K562 (cell line): Measurements from ENCODE around the gene ZNF350. TPM values are rescaled to one million over a fixed set of nuclear protein-coding genes. Genes with fewer than 3 reads are reported as not detected.

Source experiments
- ATF4 ChIP-seq: fragments of 450-650 bp; formaldehyde crosslinking; IDR thresholded peaks from 2 replicates; pipeline ENCODE4 v1.4.0; 2022; ENCODE audit warnings: mild to moderate bottlenecking, moderate library complexity
- E2F6 ChIP-seq, 2 experiments: IDR thresholded peaks; 2 replicates each; pipeline ENCODE4 v1.6.1; 2011; ENCODE audit warnings: borderline replicate concordance in 1 of 2, control low read depth in 1 of 2, low read depth in 1 of 2, low read length in 1 of 2, mild to moderate bottlenecking in 1 of 2, mixed read lengths in 1 of 2, moderate library complexity in 1 of 2; ENCODE audit not compliant: insufficient read depth in 1 of 2, insufficient read length in 1 of 2, poor library complexity in 1 of 2, severe bottlenecking in 1 of 2; ENCODE audit errors: extremely low read depth in 1 of 2
- GABPA ChIP-seq: fragments of 200-800 bp; sonication (Bioruptor generic); conservative IDR thresholded peaks from 2 replicates; pipeline ENCODE4 v1.6.1; 2016; ENCODE audit warnings: low read depth, missing genetic modification characterization, missing compliant biosample characterization
- GMEB1 ChIP-seq: fragments of 250-450 bp; sonication (Bioruptor Pico); IDR thresholded peaks from 2 replicates; pipeline ENCODE4 v1.4.0; 2020; ENCODE audit warnings: mild to moderate bottlenecking
- MLX ChIP-seq, 2 experiments: fragments of 450-650 bp in 1 of 2; sonication (generic) in 1 of 2; formaldehyde crosslinking; conservative IDR thresholded peaks; 2 replicates each; pipeline versions ENCODE4 v1.4.0 to v1.8.1; 2020 to 2022; ENCODE audit warnings: mild to moderate bottlenecking in 1 of 2, missing genetic modification reagents in 1 of 2
- MYNN ChIP-seq, 2 experiments: sonication (generic); formaldehyde crosslinking in 1 of 2; IDR thresholded peaks; 2 replicates each; pipeline versions ENCODE4 v1.5.0 to v1.6.1; 2016 to 2020; ENCODE audit warnings: antibody characterized with exemption in 1 of 2, missing genetic modification reagents in 1 of 2
- NEUROD1 ChIP-seq: fragments of 150-350 bp; IDR thresholded peaks from 2 replicates; pipeline ENCODE4 v1.6.1; 2014; ENCODE audit warnings: borderline replicate concordance, low read length, low read depth; ENCODE audit not compliant: partially characterized antibody
- NFRKB ChIP-seq: fragments of 450-650 bp; IDR thresholded peaks from 2 replicates; pipeline ENCODE4 v1.6.1; 2016; ENCODE audit warnings: low read depth
- POLR2A ChIP-seq: fragments of 450-650 bp; conservative IDR thresholded peaks from 2 replicates; pipeline ENCODE4 v1.6.1; 2016
- RNF2 ChIP-seq: sonication (generic); IDR thresholded peaks from 2 replicates; pipeline ENCODE4 v1.6.1; 2016
- SFPQ ChIP-seq: fragments of 200-400 bp; formaldehyde crosslinking; IDR thresholded peaks from 2 replicates; pipeline ENCODE4 v1.6.1; 2017; ENCODE audit warnings: mild to moderate bottlenecking, low read depth, low read length, moderate library complexity
- SMAD4 ChIP-seq: fragments of 250-450 bp; sonication (Bioruptor Pico); conservative IDR thresholded peaks from 2 replicates; pipeline ENCODE4 v1.8.0; 2021; ENCODE audit warnings: inconsistent platforms, mild to moderate bottlenecking, moderate library complexity
- TCF15 ChIP-seq: fragments of 250-450 bp; sonication (Bioruptor Pico); IDR thresholded peaks from 2 replicates; pipeline ENCODE4 v1.8.0; 2022; ENCODE audit warnings: moderate library complexity, mild to moderate bottlenecking, inconsistent platforms
- THRB ChIP-seq: fragments of 450-650 bp; formaldehyde crosslinking; conservative IDR thresholded peaks from 2 replicates; pipeline ENCODE4 v1.4.0; 2022; ENCODE audit warnings: mild to moderate bottlenecking, missing genetic modification characterization
- TRIM28 ChIP-seq: fragments of 450-650 bp; IDR thresholded peaks from 2 replicates; pipeline ENCODE4 v1.6.1; 2017
- ZNF133 ChIP-seq: fragments of 250-450 bp; sonication (Bioruptor Pico); IDR thresholded peaks from 2 replicates; pipeline ENCODE4 v1.4.0; 2020; ENCODE audit warnings: mild to moderate bottlenecking
- ZNF140 ChIP-seq: fragments of 250-450 bp; sonication (Bioruptor Pico); IDR thresholded peaks from 2 replicates; pipeline ENCODE4 v1.8.0; 2021; ENCODE audit warnings: moderate library complexity, mild to moderate bottlenecking, inconsistent platforms
- ZNF217 ChIP-seq: sonication (generic); formaldehyde crosslinking; IDR thresholded peaks from 2 replicates; pipeline ENCODE4 v1.8.0; 2022; ENCODE audit warnings: mild to moderate bottlenecking, missing genetic modification reagents
- ZNF778 ChIP-seq: fragments of 450-650 bp; formaldehyde crosslinking; IDR thresholded peaks from 2 replicates; pipeline ENCODE4 v1.4.0; 2020; ENCODE audit warnings: mild to moderate bottlenecking, moderate library complexity
- polyA plus RNA-seq, 8 experiments: library from polyadenylated mRNA; depleted of rRNA in 4 of 8; stranded (reverse) in 5 of 8; unstranded in 3 of 8; fragments of >200 nt; fragmentation: Nextera tagmentation in 2 of 8; fragmentation: Illumina TruSeq in 1 of 8; extraction: Ambion mirVana in 2 of 8; extraction: Trizol in 1 of 8; gene quantifications; 2 replicates each; pipeline versions ENCODE4 v1.2.1 to v1.2.3, GENCODE V29; 2011 to 2014; ENCODE audit warnings: inconsistent platforms in 1 of 8, missing spikeins in 1 of 8
- total RNA-seq, 7 experiments: library from RNA; depleted of rRNA in 6 of 7; stranded (reverse); fragments of >200 nt in 6 of 7; fragmentation: Illumina TruSeq in 2 of 7; extraction: Trizol in 2 of 7; gene quantifications; 2 replicates each; pipeline versions ENCODE4 v1.2.1 to v1.2.3, GENCODE V29; 2011 to 2021; ENCODE audit warnings: low replicate concordance in 1 of 7

The ZNF350 gene
- total and polyA plus RNA-seq, 9 of the 15 experiments (the other 6 are each of a cell fraction or from before 2014, with no cell fraction given), result 1.7 to 4.8 (median 2.9) TPM

- TF ChIP-seq THRB (CRISPR knock-in tag) (0 out of 2 replicates have a peak, but pooled peaks have one; percentile 18), E2F6 (IDR thresholded peaks at IDR 0.05; ENCODE audit: borderline replicate concordance in 1 of 2, extremely low read depth in 1 of 2, insufficient read depth in 1 of 2, insufficient read length in 1 of 2, low read depth in 1 of 2, low read length in 1 of 2, poor library complexity in 1 of 2, severe bottlenecking in 1 of 2) (peak; percentile 87 to 92), ZNF778 (CRISPR knock-in tag) (no peak), TRIM28 (peak; percentile 51; the same call in 1 of the 2 replicates), GMEB1 (peak; percentile 53; the same call in 1 of the 2 replicates), SMAD4 (CRISPR knock-in tag) (peak; percentile 79), NEUROD1 (no peak), ZNF217 (CRISPR knock-in tag) (no peak), MLX (CRISPR knock-in tag; conservative IDR thresholded peaks at IDR 0.05) (no peak), ATF4 (CRISPR knock-in tag) (no peak), SFPQ (no peak), POLR2A (peak; percentile 94), ZNF140 (CRISPR knock-in tag) (no peak), TCF15 (no peak), NFRKB (peak; percentile 87; the same call in 1 of the 2 replicates), GABPA (tag) (peak; percentile 61), MYNN (IDR thresholded peaks at IDR 0.05) (no peak), MYNN (CRISPR knock-in tag; IDR thresholded peaks at IDR 0.05) (no peak), RNF2 (no peak), ZNF133 (no peak)
Measured at GRCh38 chr19:52028027-52028779, 41.6 kb upstream of the ZNF350 start, which contains the start of gene ZNF614 (continued).
